Endothelial cell (in vitro differentiated cells): Measurements from ENCODE around the gene HEBP2. TPM values are rescaled to one million over a fixed set of nuclear protein-coding genes. Genes with fewer than 3 reads are reported as not detected.

Experiments
- DNase-seq: peaks from one replicate; pipeline ENCODE4 v3.0.0; 2021; ENCODE audit warnings: low spot score
- H3K27ac Mint-ChIP-seq: one replicate; pipeline ENCODE4 v1.8.0; 2021; ENCODE audit warnings: mixed read lengths, inconsistent platforms; ENCODE audit not compliant: unreplicated experiment
- H3K27me3 Mint-ChIP-seq: one replicate; pipeline ENCODE4 v1.8.0; 2021; ENCODE audit warnings: mild to moderate bottlenecking, moderate library complexity, mixed read lengths, inconsistent platforms; ENCODE audit not compliant: unreplicated experiment
- H3K36me3 Mint-ChIP-seq: one replicate; pipeline ENCODE4 v1.8.0; 2021; ENCODE audit warnings: mild to moderate bottlenecking, low read depth, mixed read lengths, inconsistent platforms; ENCODE audit not compliant: unreplicated experiment
- H3K4me1 Mint-ChIP-seq: one replicate; pipeline ENCODE4 v1.8.0; 2021; ENCODE audit warnings: mild to moderate bottlenecking, mixed read lengths, inconsistent platforms; ENCODE audit not compliant: unreplicated experiment
- H3K4me3 Mint-ChIP-seq: one replicate; pipeline ENCODE4 v1.8.0; 2021; ENCODE audit warnings: mild to moderate bottlenecking, mixed read lengths, inconsistent platforms; ENCODE audit not compliant: unreplicated experiment
- H3K9me3 Mint-ChIP-seq: one replicate; pipeline ENCODE4 v1.8.0; 2021; ENCODE audit warnings: mixed read lengths, inconsistent platforms; ENCODE audit not compliant: unreplicated experiment
- microRNA-seq: library from miRNA; unstranded; fragments of <30 nt; microRNA quantifications from one replicate; pipeline ENCODE4, GENCODE V29; 2020; ENCODE audit not compliant: unreplicated experiment
- total RNA-seq: library from RNA; stranded (reverse); fragmentation: NEBNext Ultra II Directional; extraction: Animal tissue kit (Norgen Biotek cat#: 25700); gene quantifications from one replicate; pipeline ENCODE4 v1.2.1, GENCODE V29; 2021; ENCODE audit not compliant: unreplicated experiment
- TF ChIP-seq, protein P1 (sequence below): fragments of 200-600 bp; sonication (generic); IDR thresholded peaks from one replicate; pipeline ENCODE4 v1.5.0; 2021; ENCODE audit warnings: antibody characterized with exemption; ENCODE audit not compliant: unreplicated experiment

The HEBP2 gene
- total RNA-seq, 1 donor from 2014 or later: 30.1 TPM

DNA sequence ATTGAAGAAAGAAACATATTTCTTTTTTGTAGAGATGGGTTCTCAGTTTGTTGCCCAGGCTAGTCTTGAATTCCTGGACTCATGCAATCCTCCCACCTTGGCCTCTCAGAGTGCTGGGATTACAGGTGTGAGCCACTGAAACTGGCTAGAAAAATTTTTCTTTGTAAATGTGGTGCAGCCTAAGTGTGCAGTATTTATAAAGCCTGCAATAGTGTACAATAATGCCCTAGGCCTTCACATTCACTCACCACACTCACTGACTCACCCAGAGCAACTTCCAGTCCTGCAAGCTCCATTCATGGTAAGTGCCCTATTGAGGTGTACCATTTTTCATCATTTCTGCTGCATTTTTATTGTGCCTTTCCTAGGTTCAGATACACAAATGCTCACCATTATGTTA, 63.9 kb downstream of the HEBP2 start:
- no peak overlapping the region for H3K27ac Mint-ChIP-seq
- H3K4me3 Mint-ChIP-seq: no peak overlapping the region
- TF ChIP-seq, protein P1, sequence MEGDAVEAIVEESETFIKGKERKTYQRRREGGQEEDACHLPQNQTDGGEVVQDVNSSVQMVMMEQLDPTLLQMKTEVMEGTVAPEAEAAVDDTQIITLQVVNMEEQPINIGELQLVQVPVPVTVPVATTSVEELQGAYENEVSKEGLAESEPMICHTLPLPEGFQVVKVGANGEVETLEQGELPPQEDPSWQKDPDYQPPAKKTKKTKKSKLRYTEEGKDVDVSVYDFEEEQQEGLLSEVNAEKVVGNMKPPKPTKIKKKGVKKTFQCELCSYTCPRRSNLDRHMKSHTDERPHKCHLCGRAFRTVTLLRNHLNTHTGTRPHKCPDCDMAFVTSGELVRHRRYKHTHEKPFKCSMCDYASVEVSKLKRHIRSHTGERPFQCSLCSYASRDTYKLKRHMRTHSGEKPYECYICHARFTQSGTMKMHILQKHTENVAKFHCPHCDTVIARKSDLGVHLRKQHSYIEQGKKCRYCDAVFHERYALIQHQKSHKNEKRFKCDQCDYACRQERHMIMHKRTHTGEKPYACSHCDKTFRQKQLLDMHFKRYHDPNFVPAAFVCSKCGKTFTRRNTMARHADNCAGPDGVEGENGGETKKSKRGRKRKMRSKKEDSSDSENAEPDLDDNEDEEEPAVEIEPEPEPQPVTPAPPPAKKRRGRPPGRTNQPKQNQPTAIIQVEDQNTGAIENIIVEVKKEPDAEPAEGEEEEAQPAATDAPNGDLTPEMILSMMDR: no peak
- no peaks in the 10 kb centered on the region for H3K27me3 Mint-ChIP-seq
- no peak for DNase-seq
- peaks cover 25% of the 10 kb centered on the region for H3K36me3 Mint-ChIP-seq
- H3K4me1 Mint-ChIP-seq: peaks cover 6% of the 10 kb centered on the region
- no peaks in the 10 kb centered on the region for H3K9me3 Mint-ChIP-seq

DNA sequence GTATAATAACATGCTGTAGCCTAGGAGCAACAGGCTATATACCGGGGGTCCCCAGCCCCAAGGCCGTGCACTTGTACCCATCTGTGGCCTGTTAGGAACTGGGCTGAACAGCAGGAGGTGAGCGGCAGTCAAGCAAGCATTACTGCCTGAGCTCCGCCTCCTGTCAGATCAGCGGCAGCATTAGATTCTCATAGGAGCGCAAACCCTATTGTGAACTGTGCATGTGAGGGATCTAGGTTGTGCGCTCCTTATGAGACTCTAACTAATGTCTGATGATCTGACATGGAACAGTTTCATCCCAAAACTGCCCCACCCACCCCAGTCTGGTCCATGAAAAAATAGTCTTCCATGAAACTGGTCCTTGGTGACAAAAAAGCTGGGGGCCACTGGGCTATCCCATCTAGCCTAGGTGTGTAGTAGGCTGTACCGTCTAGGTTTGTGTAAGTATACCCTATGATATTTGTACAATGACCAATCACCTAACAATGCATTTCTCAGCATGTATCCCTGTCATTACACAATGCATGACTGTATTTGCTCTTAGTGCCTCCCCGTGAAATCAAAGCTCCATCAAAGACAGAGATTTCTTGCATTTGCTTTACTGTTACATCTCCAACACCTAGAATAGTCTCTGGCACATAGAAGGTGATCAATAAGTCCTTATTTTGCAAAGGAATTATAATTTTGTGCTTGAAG, 64.4 kb downstream of the HEBP2 start:
- H3K4me1 Mint-ChIP-seq: peaks cover 6% of the 10 kb centered on the region
- DNase-seq: no peak
- peak overlapping the region; percentile 47 for H3K4me3 Mint-ChIP-seq
- H3K36me3 Mint-ChIP-seq: peaks cover 21% of the 10 kb centered on the region
- TF ChIP-seq, protein P1: no peak
- H3K9me3 Mint-ChIP-seq: no peaks in the 10 kb centered on the region
- H3K27ac Mint-ChIP-seq: no peak overlapping the region
- no peaks in the 10 kb centered on the region for H3K27me3 Mint-ChIP-seq

Small RNAs within 50 kb of the gene (microRNA-seq; reads per million reads assigned to microRNA genes)
- gene MIR3145: 6.3 reads per million, percentile 52 among the genes with 10 or more reads in this experiment

Other genes starting within 250 kb of the HEBP2 start
- gene ARFGEF3, start 242.3 kb upstream of the HEBP2 start, total RNA-seq: 6.4 TPM
- gene PBOV1, start 185.7 kb upstream of the HEBP2 start, total RNA-seq: not detected
- gene SMIM28, start 26.3 kb upstream of the HEBP2 start, total RNA-seq: not detected
- 72.3 TPM for gene NHSL1, start 95.3 kb downstream of the HEBP2 start, total RNA-seq